ENCODE measurements around the gene VSTM2L.

The VSTM2L gene

DNA sequence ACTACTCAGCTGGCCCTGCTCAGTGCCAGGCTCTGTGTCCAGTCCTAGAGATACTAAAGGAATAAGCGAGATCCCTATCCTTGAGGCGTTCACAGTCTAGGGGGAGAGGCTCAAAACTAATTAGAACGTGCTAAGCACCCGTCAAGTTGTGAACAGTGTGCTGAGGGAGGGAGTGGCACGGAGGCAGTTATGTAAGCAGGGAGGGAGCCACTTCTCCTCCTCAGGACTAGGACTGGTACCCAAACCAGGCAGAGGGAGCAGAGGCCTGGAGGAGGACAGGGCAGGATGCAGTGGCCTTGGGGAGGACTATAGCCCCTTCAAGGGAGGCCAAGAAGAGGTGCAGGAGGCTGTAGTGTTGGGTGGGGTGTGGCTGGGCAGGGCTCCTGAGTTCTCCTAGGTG lies 39.6 kb upstream of the VSTM2L start:
- no peak overlapping the region for H3K27ac ChIP-seq
- TF ChIP-seq, protein P1, sequence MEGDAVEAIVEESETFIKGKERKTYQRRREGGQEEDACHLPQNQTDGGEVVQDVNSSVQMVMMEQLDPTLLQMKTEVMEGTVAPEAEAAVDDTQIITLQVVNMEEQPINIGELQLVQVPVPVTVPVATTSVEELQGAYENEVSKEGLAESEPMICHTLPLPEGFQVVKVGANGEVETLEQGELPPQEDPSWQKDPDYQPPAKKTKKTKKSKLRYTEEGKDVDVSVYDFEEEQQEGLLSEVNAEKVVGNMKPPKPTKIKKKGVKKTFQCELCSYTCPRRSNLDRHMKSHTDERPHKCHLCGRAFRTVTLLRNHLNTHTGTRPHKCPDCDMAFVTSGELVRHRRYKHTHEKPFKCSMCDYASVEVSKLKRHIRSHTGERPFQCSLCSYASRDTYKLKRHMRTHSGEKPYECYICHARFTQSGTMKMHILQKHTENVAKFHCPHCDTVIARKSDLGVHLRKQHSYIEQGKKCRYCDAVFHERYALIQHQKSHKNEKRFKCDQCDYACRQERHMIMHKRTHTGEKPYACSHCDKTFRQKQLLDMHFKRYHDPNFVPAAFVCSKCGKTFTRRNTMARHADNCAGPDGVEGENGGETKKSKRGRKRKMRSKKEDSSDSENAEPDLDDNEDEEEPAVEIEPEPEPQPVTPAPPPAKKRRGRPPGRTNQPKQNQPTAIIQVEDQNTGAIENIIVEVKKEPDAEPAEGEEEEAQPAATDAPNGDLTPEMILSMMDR (IDR thresholded peaks at IDR 0.05; ENCODE audit: low read depth, low read length, missing control alignments): no peak
- H3K4me3 ChIP-seq (ENCODE audit: low read depth, low read length): no peak overlapping the region
- in situ Hi-C loops (cut with HindIII; ENCODE audit: low pct_ligation_motif_present, low sequenced_read_pairs): no loop called here
- peaks cover 8% of the 10 kb centered on the region for H3K36me3 ChIP-seq (replicated peaks)
- no peaks in the 10 kb centered on the region for H3K27me3 ChIP-seq (replicated peaks)
- DNase-seq: no peak

DNA sequence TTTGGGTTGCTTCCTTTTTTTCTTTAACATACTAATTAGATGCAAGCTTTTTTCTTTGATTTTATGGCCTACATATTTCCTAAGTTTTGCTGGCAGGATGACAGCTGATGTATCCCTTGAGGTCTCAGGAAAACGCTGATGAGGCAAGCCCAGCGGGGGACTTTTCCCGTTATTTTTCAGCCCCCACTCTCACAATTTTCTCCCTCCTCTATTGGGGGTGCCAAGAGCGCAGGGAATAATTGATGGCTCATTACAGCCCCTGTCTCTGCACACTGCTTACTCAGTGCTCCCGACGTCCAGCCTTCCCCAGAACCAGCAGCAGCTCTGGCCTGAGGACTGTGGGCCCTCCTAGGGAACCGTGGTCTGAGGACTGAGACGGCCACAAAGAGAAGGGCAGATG lies 38.6 kb upstream of the VSTM2L start:
- Histone ChIP-seq H3K27me3 (replicated peaks) (no peaks in the 10 kb centered on the region), H3K4me3 (ENCODE audit: low read depth, low read length) (no peak overlapping the region), H3K36me3 (replicated peaks) (peaks cover 8% of the 10 kb centered on the region), H3K27ac (no peak overlapping the region)
- TF ChIP-seq, protein P1 (IDR thresholded peaks at IDR 0.05; ENCODE audit: low read depth, low read length, missing control alignments): no peak
- in situ Hi-C loops (cut with HindIII; ENCODE audit: low pct_ligation_motif_present, low sequenced_read_pairs): no loop called here
- DNase-seq: no peak

DNA sequence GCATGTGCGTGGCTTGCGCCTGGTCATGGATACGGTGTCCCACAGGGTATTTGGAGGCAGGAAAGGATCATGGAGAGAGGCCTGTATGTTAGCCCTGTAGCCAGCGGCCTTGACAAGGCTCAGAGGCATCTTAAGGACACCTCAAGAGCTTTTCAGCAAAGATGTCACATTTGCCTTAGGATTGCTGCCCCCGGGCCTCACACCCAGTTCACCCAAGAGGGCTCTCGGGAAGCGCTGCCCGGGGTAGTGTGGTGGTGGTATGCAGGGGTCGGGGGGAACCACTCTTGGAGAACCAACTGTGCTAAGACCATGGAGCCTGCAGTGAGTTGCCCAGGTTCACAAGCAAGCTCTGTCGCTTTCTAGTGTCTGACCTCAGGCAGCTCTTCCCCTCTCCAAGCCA lies 36.9 kb upstream of the VSTM2L start:
- H3K4me3 ChIP-seq (ENCODE audit: low read depth, low read length): no peak overlapping the region
- no peak for DNase-seq
- H3K27ac ChIP-seq: no peak overlapping the region
- in situ Hi-C loops (cut with HindIII; ENCODE audit: low pct_ligation_motif_present, low sequenced_read_pairs): no loop called here
- H3K27me3 ChIP-seq (replicated peaks): no peaks in the 10 kb centered on the region
- H3K36me3 ChIP-seq (replicated peaks): peaks cover 2% of the 10 kb centered on the region
- TF ChIP-seq, protein P1 (IDR thresholded peaks at IDR 0.05; ENCODE audit: low read depth, low read length, missing control alignments): no peak

DNA sequence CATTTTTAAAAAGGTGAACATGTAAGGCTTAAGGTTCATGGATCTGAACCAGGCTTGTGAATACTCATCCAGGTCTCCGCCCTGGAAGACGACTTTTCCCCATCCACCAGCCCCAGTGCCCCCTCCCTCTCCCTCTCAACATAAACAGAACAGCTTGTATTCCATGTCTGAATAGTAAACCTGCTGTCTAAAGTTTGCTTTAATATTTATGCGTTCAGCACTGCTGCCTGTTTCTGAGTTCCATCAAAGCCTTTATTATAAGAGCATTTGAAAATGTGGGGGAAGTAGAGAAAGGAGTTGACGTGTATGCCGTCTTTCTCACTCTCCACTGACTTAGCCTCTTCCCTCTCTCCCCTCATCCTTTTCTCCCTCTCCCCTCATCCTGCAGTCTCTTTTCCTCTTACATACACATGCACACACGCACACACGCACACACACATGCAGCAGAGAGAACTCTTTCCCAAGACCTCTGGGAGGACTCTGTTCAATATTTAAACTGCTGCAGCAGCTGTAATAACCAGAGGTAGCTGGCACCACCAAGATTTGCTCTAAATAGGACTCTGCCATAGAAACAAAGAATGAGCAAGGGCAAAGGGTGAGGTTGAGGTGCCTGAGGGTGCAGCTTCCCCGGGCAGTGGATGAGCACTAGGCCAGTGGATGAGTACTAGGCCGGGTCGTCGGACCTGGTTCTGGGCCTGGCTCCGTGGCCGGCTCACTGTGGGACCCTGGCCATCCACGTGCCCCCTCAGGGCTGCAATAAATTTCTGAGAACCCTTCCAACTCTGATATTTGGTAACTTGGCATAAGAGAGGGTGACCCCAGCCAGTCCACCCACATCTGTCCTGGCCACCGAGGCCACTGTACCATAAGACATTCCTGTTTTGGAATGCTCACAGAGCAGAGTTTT lies 35.4 kb upstream of the VSTM2L start:
- TF ChIP-seq, protein P1 (IDR thresholded peaks at IDR 0.05; ENCODE audit: low read depth, low read length, missing control alignments): no peak
- Histone ChIP-seq H3K27ac (no peak overlapping the region), H3K4me3 (ENCODE audit: low read depth, low read length) (no peak overlapping the region), H3K27me3 (replicated peaks) (no peaks in the 10 kb centered on the region), H3K36me3 (replicated peaks) (no peaks in the 10 kb centered on the region)
- DNase-seq: no peak
- in situ Hi-C loops (cut with HindIII; ENCODE audit: low pct_ligation_motif_present, low sequenced_read_pairs): no loop called here

DNA sequence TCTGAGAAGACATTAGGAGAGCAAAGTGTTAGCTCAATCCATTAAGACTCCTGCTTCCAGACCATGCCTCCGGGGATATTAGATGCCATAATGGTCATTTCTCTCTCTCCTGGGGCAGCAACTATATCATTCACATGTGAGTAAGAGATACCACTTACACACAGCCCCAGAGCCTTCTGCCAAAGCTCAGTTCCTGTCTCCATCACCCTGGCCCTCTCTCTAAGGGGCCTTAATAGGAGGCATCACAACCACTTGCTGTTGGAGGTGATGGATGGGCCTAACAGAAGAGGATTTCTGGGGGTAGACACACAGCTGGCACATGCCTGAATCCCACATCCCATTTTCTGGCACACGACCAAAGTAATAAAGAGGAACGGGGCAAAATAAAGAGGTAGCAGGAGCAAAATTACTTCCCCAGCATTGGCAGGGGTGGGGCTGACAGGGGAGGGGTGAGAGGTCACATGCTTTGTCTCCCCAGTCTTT lies 34.0 kb upstream of the VSTM2L start:
- no peak overlapping the region for H3K4me3 ChIP-seq (ENCODE audit: low read depth, low read length)
- TF ChIP-seq, protein P1 (IDR thresholded peaks at IDR 0.05; ENCODE audit: low read depth, low read length, missing control alignments): no peak
- H3K36me3 ChIP-seq (replicated peaks): no peaks in the 10 kb centered on the region
- no peaks in the 10 kb centered on the region for H3K27me3 ChIP-seq (replicated peaks)
- DNase-seq: no peak
- H3K27ac ChIP-seq: no peak overlapping the region
- in situ Hi-C loops (cut with HindIII; ENCODE audit: low pct_ligation_motif_present, low sequenced_read_pairs): no loop called here
